Measurements from ENCODE around the gene CCDC180.

- TF ChIP-seq POLR2A (IDR thresholded peaks at IDR 0.05) = no peak
- no peak for TF ChIP-seq CTCF (IDR thresholded peaks at IDR 0.05)
These were observed 5.8 kb downstream of the CCDC180 start for GRCh38 chr9:97313243-97313642.
